ENCODE results near the gene APOB.

APOB gene

GRCh38 chr2:20970068-20970467 lies 73.8 kb downstream of the APOB start:
- no peaks in the 10 kb centered on the region for H3K36me3 ChIP-seq (ENCODE audit: insufficient read depth, low read length)
- no peaks in the 10 kb centered on the region for H3K27me3 ChIP-seq (ENCODE audit: insufficient read depth, low read length)
- H3K4me3 ChIP-seq (ENCODE audit: low read depth, low read length, poor library complexity, severe bottlenecking): no peak overlapping the region
- no peak for TF ChIP-seq EZH2 (IDR thresholded peaks at IDR 0.05; ENCODE audit: borderline replicate concordance, low read length)
- TF ChIP-seq CTCF (IDR thresholded peaks at IDR 0.05; ENCODE audit: low read length): no peak
- no peak overlapping the region for H3K4me2 ChIP-seq (ENCODE audit: low read length)
- H3K9me2 ChIP-seq (ENCODE audit: low read depth, low read length): no peaks in the 10 kb centered on the region
- no peaks in the 10 kb centered on the region for H3K4me1 ChIP-seq (ENCODE audit: insufficient read depth, low read length, severe bottlenecking)
- H3K27ac ChIP-seq (ENCODE audit: low read depth, low read length, poor library complexity, severe bottlenecking): no peak overlapping the region
- H3K79me2 ChIP-seq (ENCODE audit: insufficient read depth, low read length): no peaks in the 10 kb centered on the region
- H2AFZ ChIP-seq (ENCODE audit: low read length): no peak overlapping the region
- no peaks in the 10 kb centered on the region for H3F3A ChIP-seq (ENCODE audit: insufficient read depth, low read length)
- H4K20me1 ChIP-seq (ENCODE audit: insufficient read depth, low read length): no peaks in the 10 kb centered on the region
- no peaks in the 10 kb centered on the region for H3K9me3 ChIP-seq (ENCODE audit: low read length)
- H3K9ac ChIP-seq (ENCODE audit: low read length): no peak overlapping the region

- no peaks in the 10 kb centered on the region for H3F3A ChIP-seq (ENCODE audit: insufficient read depth, low read length)
- H2AFZ ChIP-seq (ENCODE audit: low read length): no peak overlapping the region
- no peak overlapping the region for H3K27ac ChIP-seq (ENCODE audit: low read depth, low read length, poor library complexity, severe bottlenecking)
- H3K9me2 ChIP-seq (ENCODE audit: low read depth, low read length): no peaks in the 10 kb centered on the region
- TF ChIP-seq EZH2 (IDR thresholded peaks at IDR 0.05; ENCODE audit: borderline replicate concordance, low read length): no peak
- TF ChIP-seq CTCF (IDR thresholded peaks at IDR 0.05; ENCODE audit: low read length): no peak
- no peaks in the 10 kb centered on the region for H3K9me3 ChIP-seq (ENCODE audit: low read length)
- no peak overlapping the region for H3K4me2 ChIP-seq (ENCODE audit: low read length)
- H3K9ac ChIP-seq (ENCODE audit: low read length): no peak overlapping the region
- no peaks in the 10 kb centered on the region for H4K20me1 ChIP-seq (ENCODE audit: insufficient read depth, low read length)
- H3K79me2 ChIP-seq (ENCODE audit: insufficient read depth, low read length): no peaks in the 10 kb centered on the region
- no peaks in the 10 kb centered on the region for H3K36me3 ChIP-seq (ENCODE audit: insufficient read depth, low read length)
- no peaks in the 10 kb centered on the region for H3K27me3 ChIP-seq (ENCODE audit: insufficient read depth, low read length)
- no peaks in the 10 kb centered on the region for H3K4me1 ChIP-seq (ENCODE audit: insufficient read depth, low read length, severe bottlenecking)
- H3K4me3 ChIP-seq (ENCODE audit: low read depth, low read length, poor library complexity, severe bottlenecking): no peak overlapping the region
Observed at GRCh38 chr2:20966061-20966595, 77.7 kb downstream of the APOB start.

GRCh38 chr2:20965221-20965620 lies 78.7 kb downstream of the APOB start:
- Histone ChIP-seq H3K27ac (ENCODE audit: low read depth, low read length, poor library complexity, severe bottlenecking) (no peak overlapping the region), H3K27me3 (ENCODE audit: insufficient read depth, low read length) (no peaks in the 10 kb centered on the region), H3K9me3 (ENCODE audit: low read length) (no peaks in the 10 kb centered on the region), H3K4me2 (ENCODE audit: low read length) (no peak overlapping the region), H4K20me1 (ENCODE audit: insufficient read depth, low read length) (no peaks in the 10 kb centered on the region), H3K4me1 (ENCODE audit: insufficient read depth, low read length, severe bottlenecking) (no peaks in the 10 kb centered on the region), H2AFZ (ENCODE audit: low read length) (no peak overlapping the region), H3K9ac (ENCODE audit: low read length) (no peak overlapping the region), H3K36me3 (ENCODE audit: insufficient read depth, low read length) (no peaks in the 10 kb centered on the region), H3K4me3 (ENCODE audit: low read depth, low read length, poor library complexity, severe bottlenecking) (no peak overlapping the region), H3F3A (ENCODE audit: insufficient read depth, low read length) (no peaks in the 10 kb centered on the region), H3K9me2 (ENCODE audit: low read depth, low read length) (no peaks in the 10 kb centered on the region), H3K79me2 (ENCODE audit: insufficient read depth, low read length) (no peaks in the 10 kb centered on the region)
- no peak for TF ChIP-seq EZH2 (IDR thresholded peaks at IDR 0.05; ENCODE audit: borderline replicate concordance, low read length)

- H3K9ac ChIP-seq (ENCODE audit: low read length): no peak overlapping the region
- H3F3A ChIP-seq (ENCODE audit: insufficient read depth, low read length): no peaks in the 10 kb centered on the region
- no peak overlapping the region for H3K4me3 ChIP-seq (ENCODE audit: low read depth, low read length, poor library complexity, severe bottlenecking)
- no peak for TF ChIP-seq EZH2 (IDR thresholded peaks at IDR 0.05; ENCODE audit: borderline replicate concordance, low read length)
- TF ChIP-seq CTCF (IDR thresholded peaks at IDR 0.05; ENCODE audit: low read length): no peak
- H3K27me3 ChIP-seq (ENCODE audit: insufficient read depth, low read length): no peaks in the 10 kb centered on the region
- no peaks in the 10 kb centered on the region for H3K36me3 ChIP-seq (ENCODE audit: insufficient read depth, low read length)
- no peaks in the 10 kb centered on the region for H3K79me2 ChIP-seq (ENCODE audit: insufficient read depth, low read length)
- H3K27ac ChIP-seq (ENCODE audit: low read depth, low read length, poor library complexity, severe bottlenecking): no peak overlapping the region
- H3K9me3 ChIP-seq (ENCODE audit: low read length): no peaks in the 10 kb centered on the region
- no peaks in the 10 kb centered on the region for H3K4me1 ChIP-seq (ENCODE audit: insufficient read depth, low read length, severe bottlenecking)
- no peak overlapping the region for H3K4me2 ChIP-seq (ENCODE audit: low read length)
- no peaks in the 10 kb centered on the region for H4K20me1 ChIP-seq (ENCODE audit: insufficient read depth, low read length)
- no peak overlapping the region for H2AFZ ChIP-seq (ENCODE audit: low read length)
- no peaks in the 10 kb centered on the region for H3K9me2 ChIP-seq (ENCODE audit: low read depth, low read length)
Observed at GRCh38 chr2:20963867-20964266, 80.0 kb downstream of the APOB start.

Measured in OCI-LY1 (cell line).